Epithelial cell of proximal tubule (primary cell): Measurements from ENCODE around the gene MAP3K13. TPM values are rescaled to one million over a fixed set of nuclear protein-coding genes. Genes with fewer than 3 reads are reported as not detected.
"Not testable (repeated sequence)": the region's sequence is repeated elsewhere in the genome, so short reads cannot be mapped to it uniquely, and the experiment has no call there.

Source experiments
- DNase-seq: peaks from one replicate; pipeline ENCODE4 v3.0.0-alpha.2; 2011; ENCODE audit warnings: low read depth
- H3K4me3 ChIP-seq: 2 replicates; pipeline ENCODE4 v1.5.1; 2011; ENCODE audit warnings: low read depth, mild to moderate bottlenecking, low read length
- CTCF ChIP-seq: conservative IDR thresholded peaks from 2 replicates; pipeline ENCODE4 v1.5.1; 2012; ENCODE audit warnings: low read depth, mild to moderate bottlenecking, low read length
- total RNA-seq: library from RNA; depleted of rRNA; stranded (reverse); fragments of >200 nt; gene quantifications from 2 replicates; pipeline ENCODE4 v1.2.3, GENCODE V29; 2015

Gene MAP3K13
- total RNA-seq, 1 donor from 2014 or later, result 14.5 TPM

- DNase-seq, result no peak
- peak; percentile 47 for TF ChIP-seq CTCF
- H3K4me3 ChIP-seq, result no peak overlapping the region
Observed at GRCh38 chr3:185460719-185461350, 97.9 kb downstream of the MAP3K13 start.

GRCh38 chr3:185465471-185465870 is 102.5 kb downstream of the MAP3K13 start:
- H3K4me3 ChIP-seq, result no peak overlapping the region
- DNase-seq, result no peak
- TF ChIP-seq CTCF, result no peak

- not testable (repeated sequence) for DNase-seq
Observed at GRCh38 chr3:185466123-185466522, 103.2 kb downstream of the MAP3K13 start.

GRCh38 chr3:185469542-185469941 is 106.6 kb downstream of the MAP3K13 start:
- H3K4me3 ChIP-seq, result no peak overlapping the region
- no peak for DNase-seq
- TF ChIP-seq CTCF, result no peak

More at GRCh38 chr3:185466123-185466522, 103.2 kb downstream of the MAP3K13 start:
- not testable (repeated sequence) for H3K4me3 ChIP-seq

- no peak for DNase-seq
- TF ChIP-seq CTCF, result no peak
- H3K4me3 ChIP-seq, result no peak overlapping the region
Observed at GRCh38 chr3:185470323-185470722, 107.4 kb downstream of the MAP3K13 start.

GRCh38 chr3:185473290-185473815 is 110.4 kb downstream of the MAP3K13 start:
- no peak for TF ChIP-seq CTCF
- H3K4me3 ChIP-seq, result no peak overlapping the region
- no peak for DNase-seq

GRCh38 chr3:185474922-185475321 is 112.0 kb downstream of the MAP3K13 start:
- not testable (repeated sequence) for DNase-seq

GRCh38 chr3:185477316-185477715 is 114.4 kb downstream of the MAP3K13 start:
- DNase-seq, result no peak
- no peak for TF ChIP-seq CTCF
- H3K4me3 ChIP-seq, result no peak overlapping the region

More at GRCh38 chr3:185474922-185475321, 112.0 kb downstream of the MAP3K13 start:
- H3K4me3 ChIP-seq, result not testable (repeated sequence)
